ENCODE measurements around the gene NCR2.

Gene NCR2

DNA sequence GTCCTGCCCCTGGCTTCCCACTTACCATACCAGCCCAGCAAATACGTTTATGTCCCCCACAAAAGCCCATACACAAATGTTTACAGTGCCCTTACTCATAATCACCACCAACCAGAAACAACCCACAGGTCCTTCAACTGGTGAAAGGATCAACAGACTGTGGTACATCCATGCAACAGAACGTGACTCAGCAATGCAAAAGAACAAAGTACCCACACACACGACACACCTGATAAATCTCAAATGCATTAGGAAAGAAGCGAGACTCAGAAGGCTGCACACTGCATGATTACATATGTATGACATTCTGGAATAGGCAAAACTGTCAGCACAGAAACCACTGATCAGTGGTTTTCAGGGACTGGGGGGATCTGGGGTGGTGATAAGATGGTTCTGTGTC is 20.5 kb downstream of the NCR2 start:
- ATAC-seq, result no peak
- TF ChIP-seq SNAI2 (CRISPR knock-in tag; IDR thresholded peaks at IDR 0.05) (no peak), ZC3H10 (CRISPR knock-in tag; IDR thresholded peaks at IDR 0.05) (no peak), TCF4 (CRISPR knock-in tag; IDR thresholded peaks at IDR 0.05; ENCODE audit: borderline replicate concordance) (no peak), GLIS3 (CRISPR knock-in tag; IDR thresholded peaks at IDR 0.05) (no peak), ESRRG (CRISPR knock-in tag; IDR thresholded peaks at IDR 0.05) (no peak), ARNTL (CRISPR knock-in tag; IDR thresholded peaks at IDR 0.05; ENCODE audit: borderline replicate concordance, low read depth) (no peak), ZFP3 (CRISPR knock-in tag; IDR thresholded peaks at IDR 0.05) (no peak)
- TF ChIP-seq, protein P1, sequence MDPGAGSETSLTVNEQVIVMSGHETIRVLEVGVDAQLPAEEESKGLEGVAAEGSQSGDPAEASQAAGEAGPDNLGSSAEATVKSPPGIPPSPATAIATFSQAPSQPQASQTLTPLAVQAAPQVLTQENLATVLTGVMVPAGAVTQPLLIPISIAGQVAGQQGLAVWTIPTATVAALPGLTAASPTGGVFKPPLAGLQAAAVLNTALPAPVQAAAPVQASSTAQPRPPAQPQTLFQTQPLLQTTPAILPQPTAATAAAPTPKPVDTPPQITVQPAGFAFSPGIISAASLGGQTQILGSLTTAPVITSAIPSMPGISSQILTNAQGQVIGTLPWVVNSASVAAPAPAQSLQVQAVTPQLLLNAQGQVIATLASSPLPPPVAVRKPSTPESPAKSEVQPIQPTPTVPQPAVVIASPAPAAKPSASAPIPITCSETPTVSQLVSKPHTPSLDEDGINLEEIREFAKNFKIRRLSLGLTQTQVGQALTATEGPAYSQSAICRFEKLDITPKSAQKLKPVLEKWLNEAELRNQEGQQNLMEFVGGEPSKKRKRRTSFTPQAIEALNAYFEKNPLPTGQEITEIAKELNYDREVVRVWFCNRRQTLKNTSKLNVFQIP (CRISPR knock-in tag; IDR thresholded peaks at IDR 0.05; ENCODE audit: borderline replicate concordance, low read depth), result no peak
- TF ChIP-seq, protein P2, sequence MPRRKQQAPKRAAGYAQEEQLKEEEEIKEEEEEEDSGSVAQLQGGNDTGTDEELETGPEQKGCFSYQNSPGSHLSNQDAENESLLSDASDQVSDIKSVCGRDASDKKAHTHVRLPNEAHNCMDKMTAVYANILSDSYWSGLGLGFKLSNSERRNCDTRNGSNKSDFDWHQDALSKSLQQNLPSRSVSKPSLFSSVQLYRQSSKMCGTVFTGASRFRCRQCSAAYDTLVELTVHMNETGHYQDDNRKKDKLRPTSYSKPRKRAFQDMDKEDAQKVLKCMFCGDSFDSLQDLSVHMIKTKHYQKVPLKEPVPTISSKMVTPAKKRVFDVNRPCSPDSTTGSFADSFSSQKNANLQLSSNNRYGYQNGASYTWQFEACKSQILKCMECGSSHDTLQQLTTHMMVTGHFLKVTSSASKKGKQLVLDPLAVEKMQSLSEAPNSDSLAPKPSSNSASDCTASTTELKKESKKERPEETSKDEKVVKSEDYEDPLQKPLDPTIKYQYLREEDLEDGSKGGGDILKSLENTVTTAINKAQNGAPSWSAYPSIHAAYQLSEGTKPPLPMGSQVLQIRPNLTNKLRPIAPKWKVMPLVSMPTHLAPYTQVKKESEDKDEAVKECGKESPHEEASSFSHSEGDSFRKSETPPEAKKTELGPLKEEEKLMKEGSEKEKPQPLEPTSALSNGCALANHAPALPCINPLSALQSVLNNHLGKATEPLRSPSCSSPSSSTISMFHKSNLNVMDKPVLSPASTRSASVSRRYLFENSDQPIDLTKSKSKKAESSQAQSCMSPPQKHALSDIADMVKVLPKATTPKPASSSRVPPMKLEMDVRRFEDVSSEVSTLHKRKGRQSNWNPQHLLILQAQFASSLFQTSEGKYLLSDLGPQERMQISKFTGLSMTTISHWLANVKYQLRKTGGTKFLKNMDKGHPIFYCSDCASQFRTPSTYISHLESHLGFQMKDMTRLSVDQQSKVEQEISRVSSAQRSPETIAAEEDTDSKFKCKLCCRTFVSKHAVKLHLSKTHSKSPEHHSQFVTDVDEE (CRISPR knock-in tag; IDR thresholded peaks at IDR 0.05), result no peak
- TF ChIP-seq, protein P3, sequence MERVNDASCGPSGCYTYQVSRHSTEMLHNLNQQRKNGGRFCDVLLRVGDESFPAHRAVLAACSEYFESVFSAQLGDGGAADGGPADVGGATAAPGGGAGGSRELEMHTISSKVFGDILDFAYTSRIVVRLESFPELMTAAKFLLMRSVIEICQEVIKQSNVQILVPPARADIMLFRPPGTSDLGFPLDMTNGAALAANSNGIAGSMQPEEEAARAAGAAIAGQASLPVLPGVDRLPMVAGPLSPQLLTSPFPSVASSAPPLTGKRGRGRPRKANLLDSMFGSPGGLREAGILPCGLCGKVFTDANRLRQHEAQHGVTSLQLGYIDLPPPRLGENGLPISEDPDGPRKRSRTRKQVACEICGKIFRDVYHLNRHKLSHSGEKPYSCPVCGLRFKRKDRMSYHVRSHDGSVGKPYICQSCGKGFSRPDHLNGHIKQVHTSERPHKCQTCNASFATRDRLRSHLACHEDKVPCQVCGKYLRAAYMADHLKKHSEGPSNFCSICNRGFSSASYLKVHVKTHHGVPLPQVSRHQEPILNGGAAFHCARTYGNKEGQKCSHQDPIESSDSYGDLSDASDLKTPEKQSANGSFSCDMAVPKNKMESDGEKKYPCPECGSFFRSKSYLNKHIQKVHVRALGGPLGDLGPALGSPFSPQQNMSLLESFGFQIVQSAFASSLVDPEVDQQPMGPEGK (CRISPR knock-in tag; IDR thresholded peaks at IDR 0.05; ENCODE audit: borderline replicate concordance), result no peak

DNA sequence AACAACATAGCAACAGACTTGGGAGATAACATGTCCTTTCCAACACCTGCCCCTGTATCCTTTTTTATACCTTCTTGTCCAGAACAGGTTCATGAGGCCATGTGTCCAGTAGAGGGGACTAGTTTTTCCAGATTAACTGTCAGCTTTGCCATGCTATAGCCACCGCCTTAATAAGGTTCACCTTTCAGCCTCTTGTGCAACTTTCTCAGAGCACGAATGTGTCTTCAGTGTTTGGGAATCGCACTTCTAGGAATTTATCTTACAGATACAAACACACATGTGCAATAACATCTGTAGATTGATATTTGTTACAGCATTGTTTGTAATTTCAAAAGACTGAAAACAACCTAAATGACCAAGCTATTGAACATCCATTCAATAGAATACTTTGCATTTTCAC is 21.4 kb downstream of the NCR2 start:
- no peak for TF ChIP-seq ZFP3 (CRISPR knock-in tag; IDR thresholded peaks at IDR 0.05)
- ATAC-seq, result no peak

DNA sequence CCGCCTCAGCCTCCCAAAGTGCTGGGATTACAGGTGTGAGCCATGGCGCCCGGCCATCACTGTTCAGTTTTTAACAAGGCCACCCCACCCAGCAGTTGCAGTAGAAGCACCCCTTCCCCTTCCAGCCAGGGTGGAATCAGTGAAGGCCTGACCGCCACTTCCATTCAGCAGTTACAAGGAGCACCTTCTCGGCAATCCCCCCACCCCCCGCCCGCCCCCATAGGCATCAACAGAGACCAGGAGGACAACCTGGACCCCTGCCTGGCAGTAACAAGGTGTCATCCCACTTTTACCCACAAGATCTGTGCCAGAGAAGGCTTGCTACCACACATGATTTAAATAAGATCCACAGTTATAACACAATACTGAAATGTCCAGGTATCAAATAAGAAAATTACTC is 23.1 kb downstream of the NCR2 start:
- no peak for ATAC-seq
- no peak for TF ChIP-seq GLIS3 (CRISPR knock-in tag; IDR thresholded peaks at IDR 0.05)
- TF ChIP-seq TCF4 (CRISPR knock-in tag; IDR thresholded peaks at IDR 0.05; ENCODE audit: borderline replicate concordance), result no peak
- TF ChIP-seq ZFP30 (CRISPR knock-in tag; IDR thresholded peaks at IDR 0.05), result no peak
- no peak for TF ChIP-seq SNAI2 (CRISPR knock-in tag; IDR thresholded peaks at IDR 0.05)
- no peak for TF ChIP-seq ZNF565 (CRISPR knock-in tag; conservative IDR thresholded peaks at IDR 0.05; ENCODE audit: low read depth)
- no peak for TF ChIP-seq ZNF8 (CRISPR knock-in tag; IDR thresholded peaks at IDR 0.05)
- no peak for TF ChIP-seq ARNTL (CRISPR knock-in tag; IDR thresholded peaks at IDR 0.05; ENCODE audit: borderline replicate concordance, low read depth)
- no peak for TF ChIP-seq CSDC2 (CRISPR knock-in tag; IDR thresholded peaks at IDR 0.05)
- TF ChIP-seq RARB (CRISPR knock-in tag; IDR thresholded peaks at IDR 0.05), result no peak
- no peak for TF ChIP-seq OSR1 (CRISPR knock-in tag; IDR thresholded peaks at IDR 0.05)
- no peak for TF ChIP-seq ESRRG (CRISPR knock-in tag; IDR thresholded peaks at IDR 0.05)
- TF ChIP-seq, protein P4, sequence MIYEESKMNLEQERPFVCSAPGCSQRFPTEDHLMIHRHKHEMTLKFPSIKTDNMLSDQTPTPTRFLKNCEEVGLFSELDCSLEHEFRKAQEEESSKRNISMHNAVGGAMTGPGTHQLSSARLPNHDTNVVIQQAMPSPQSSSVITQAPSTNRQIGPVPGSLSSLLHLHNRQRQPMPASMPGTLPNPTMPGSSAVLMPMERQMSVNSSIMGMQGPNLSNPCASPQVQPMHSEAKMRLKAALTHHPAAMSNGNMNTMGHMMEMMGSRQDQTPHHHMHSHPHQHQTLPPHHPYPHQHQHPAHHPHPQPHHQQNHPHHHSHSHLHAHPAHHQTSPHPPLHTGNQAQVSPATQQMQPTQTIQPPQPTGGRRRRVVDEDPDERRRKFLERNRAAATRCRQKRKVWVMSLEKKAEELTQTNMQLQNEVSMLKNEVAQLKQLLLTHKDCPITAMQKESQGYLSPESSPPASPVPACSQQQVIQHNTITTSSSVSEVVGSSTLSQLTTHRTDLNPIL (CRISPR knock-in tag; IDR thresholded peaks at IDR 0.05; ENCODE audit: low read depth), result no peak

DNA sequence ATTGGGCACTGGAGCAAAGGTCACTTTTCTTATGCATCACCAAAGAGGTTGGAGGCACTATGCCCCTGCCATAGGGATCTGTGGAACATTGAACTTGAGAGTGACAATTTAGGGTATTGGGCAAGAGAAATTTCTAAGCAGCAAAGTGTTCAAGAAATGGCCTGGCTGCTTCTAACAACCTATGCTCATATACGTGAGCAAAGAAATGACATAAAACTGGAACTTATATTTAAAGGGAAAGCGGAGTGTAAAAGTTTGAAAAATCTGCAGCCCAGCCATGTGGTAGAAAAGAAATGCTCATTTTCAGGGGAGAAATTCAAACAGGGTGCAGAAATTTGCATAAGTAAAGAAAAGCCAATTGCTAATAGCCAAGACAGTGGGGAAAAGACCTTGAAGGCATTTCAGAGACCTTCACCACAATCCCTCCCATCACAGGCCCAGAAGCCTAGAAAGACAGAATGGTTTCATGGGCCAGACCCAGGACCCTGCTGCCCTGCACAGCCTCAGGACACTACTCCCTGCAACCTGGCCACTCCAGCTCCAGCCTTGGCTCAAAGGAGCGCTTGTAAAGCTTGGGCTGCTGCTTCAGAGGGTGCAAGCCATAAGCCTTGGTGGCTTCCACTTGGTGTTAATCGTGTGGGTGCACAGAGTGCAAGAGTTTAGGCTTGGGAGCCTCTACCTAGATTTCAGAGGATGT is 24.4 kb downstream of the NCR2 start:
- TF ChIP-seq OSR1 (CRISPR knock-in tag; IDR thresholded peaks at IDR 0.05), result no peak
- ATAC-seq, result no peak

DNA sequence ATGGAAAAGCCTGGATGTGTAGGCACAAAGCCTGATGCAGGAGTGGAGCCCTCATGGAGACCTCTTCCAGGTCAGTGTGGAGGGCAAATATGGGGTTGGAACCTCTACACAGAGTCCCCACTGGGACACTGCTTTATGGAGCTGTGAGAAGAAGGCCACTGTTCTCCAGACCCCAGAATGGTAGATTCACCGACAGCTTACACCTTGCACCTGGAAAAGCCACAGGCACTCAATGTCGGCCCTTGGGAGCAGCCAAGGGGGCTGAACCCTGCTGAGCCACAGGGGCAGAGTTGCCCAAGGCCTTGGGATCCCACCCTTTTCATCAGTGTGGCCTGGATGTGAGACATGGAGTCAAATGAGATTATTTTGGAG is 24.9 kb downstream of the NCR2 start:
- ATAC-seq, result no peak
- TF ChIP-seq BACH2 (CRISPR knock-in tag; IDR thresholded peaks at IDR 0.05; ENCODE audit: borderline replicate concordance) (no peak), TOX (CRISPR knock-in tag; IDR thresholded peaks at IDR 0.05; ENCODE audit: borderline replicate concordance) (no peak)
